GM21529 (cell line): ENCODE measurements around the gene GP1BB.

Source experiments
- ATAC-seq: cut with Tn5 transposase; IDR thresholded peaks from one replicate; pipeline ENCODE4 v1.9.1; 2021; ENCODE audit not compliant: unreplicated experiment

The GP1BB gene

GRCh38 chr22:19754701-19755144 is 31.4 kb downstream of the GP1BB start:
- no peak for ATAC-seq

GRCh38 chr22:19755145-19755710 is 31.9 kb downstream of the GP1BB start:
- no peak for ATAC-seq

DNA sequence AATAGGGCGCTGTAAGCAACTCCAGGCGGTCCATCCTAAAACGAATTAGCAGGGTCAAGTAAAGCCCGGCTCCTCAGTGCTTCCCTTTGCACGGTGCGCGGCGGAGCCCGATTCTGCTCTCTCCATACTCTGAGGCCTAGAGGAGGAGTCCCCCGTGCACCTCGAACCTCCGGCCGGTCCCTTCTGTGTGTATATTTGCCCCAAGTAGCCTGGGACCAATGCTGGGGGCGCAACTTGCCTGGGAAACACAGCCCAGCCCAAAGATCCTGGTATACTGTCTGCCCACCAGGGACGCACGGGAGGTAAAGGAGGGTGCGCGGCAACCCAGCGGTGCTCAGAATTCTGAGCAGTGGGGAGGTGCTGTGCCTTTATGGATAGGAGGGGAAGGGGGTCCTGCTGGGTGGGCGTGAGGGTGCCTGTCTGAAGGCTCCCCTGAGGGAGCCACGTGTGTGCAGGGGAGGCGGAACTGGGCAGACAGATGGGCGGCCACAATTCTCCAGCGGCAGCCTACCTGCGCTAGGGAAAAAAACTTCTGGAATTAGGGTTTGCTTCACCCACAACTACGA is 32.5 kb downstream of the GP1BB start:
- no peak for ATAC-seq

GRCh38 chr22:19756288-19757128 is 33.2 kb downstream of the GP1BB start:
- ATAC-seq = no peak

- ATAC-seq = no peak
These were observed 34.0 kb downstream of the GP1BB start for GRCh38 chr22:19757140-19757984.

DNA sequence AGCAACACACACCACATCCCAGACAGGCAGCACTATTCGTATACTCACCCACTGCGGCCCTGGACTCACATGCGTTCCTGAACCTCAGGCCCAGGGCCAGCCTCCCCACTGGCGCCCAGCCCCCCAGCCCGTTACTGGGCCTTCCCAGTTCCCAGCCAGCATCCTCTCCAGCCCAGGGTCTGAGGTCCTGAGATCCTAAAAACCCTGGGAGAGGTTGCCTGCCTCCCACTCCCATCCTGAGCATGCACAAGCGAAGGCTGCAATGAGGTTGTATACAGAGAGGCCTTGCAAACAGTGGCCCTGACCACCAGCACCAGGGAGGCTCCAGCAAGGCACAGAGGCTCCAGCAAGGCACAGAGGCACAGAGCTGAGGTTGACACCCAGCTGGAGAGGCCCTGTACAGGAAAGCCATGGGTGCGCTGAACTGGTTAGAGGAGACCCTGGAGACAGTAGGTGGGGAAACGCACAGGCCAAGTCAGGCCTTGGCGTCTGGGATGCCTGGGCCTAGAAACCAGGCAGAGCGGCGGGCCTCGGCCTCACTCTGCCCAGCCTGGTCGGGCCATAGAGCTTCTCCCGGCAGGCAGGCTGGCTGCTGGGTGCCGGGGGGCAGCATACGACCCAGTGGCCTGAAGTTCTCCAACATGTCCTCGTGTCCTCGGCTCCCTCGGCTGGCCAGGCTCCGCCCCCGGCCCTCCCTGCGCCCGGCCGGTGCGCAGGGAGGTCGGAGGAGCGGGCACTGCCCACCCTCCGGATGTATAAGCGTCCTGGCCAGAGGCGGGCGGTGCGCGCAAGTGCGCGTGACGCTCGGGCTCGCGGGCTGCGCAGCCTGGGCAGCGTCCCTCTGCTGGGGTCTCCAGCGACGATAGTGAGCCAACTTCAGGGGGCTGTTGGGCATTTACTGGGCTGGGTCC is 34.9 kb downstream of the GP1BB start:
- no peak for ATAC-seq

DNA sequence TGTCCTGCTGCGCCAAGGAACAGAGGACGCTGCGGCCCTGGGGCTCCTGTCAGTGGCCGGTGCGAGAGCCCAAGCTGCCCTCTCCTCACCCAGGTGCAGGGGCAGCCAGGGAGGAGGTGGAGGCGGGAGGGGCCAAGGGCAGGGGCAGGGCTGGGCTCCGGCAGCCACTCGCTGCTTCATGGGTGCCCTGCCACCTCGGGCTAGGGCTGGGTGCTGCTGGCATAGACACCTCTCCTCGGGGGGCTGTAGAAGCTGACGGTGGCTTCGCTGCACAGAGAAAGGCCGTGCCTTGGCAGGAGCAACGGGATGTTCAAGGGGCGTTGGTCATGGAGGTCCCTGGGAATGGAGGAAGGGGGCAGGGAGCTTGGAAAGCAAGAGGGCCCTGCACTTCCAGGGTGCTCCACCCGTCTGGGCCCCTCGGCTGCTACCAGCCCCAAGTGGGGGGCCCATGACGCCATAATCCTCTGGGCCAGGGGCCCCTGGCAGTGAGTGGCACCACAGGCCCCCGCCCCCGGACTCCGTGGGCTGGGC is 35.6 kb downstream of the GP1BB start:
- no peak for ATAC-seq

GRCh38 chr22:19759427-19760057 is 36.2 kb downstream of the GP1BB start:
- no peak for ATAC-seq

DNA sequence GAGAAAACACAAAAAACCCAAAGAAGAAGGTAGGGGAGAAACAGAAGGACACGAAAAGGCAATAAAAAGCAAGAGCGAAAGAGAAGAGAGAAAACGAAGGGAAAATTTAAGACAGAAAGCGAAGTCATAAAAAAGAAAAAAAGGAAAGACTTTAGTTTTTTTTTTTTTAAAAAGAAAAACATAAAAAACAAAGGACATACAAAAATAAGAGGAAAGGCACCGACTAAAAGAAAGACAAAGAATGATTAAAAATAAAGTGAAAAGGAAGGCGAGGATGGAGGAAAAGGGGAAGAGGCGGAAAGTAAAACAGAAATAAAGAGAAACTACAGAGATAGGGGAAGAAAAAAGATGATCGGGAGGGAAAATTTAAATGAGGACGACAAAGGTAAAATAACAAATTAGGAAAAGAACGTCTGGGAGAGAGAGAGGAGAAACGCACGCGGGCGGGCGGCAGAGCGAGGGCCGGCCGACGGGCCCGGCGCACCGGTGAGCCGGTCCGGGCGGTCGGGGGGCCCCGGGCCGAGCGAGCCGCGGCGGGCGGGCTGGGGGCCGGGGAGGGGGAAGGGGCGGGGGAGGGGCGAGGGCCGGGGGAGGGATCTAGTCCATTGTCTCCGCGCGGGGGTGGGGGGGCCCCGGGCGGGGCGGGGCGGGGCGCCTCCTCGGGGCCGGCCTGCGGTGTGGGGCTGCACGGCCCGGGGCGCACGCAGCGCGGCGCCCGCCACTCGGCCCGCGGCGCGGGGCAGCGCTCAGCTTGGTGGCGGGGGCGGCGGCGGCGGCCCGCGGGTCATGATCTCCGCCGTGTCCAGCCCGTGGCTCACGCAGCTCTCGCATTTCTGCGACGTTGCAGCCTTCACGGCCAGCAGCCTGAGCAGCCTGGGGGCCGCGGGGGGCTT is 37.0 kb downstream of the GP1BB start, which contains the start of gene TBX1:
Gene TBX1 (plus strand): TSS at position 721 of the 893 bp plus-strand sequence. CDS start 66 bp downstream, at position 787.
- no peak for ATAC-seq

- ATAC-seq = no peak
These were observed 37.8 kb downstream of the GP1BB start for GRCh38 chr22:19760951-19761724.

DNA sequence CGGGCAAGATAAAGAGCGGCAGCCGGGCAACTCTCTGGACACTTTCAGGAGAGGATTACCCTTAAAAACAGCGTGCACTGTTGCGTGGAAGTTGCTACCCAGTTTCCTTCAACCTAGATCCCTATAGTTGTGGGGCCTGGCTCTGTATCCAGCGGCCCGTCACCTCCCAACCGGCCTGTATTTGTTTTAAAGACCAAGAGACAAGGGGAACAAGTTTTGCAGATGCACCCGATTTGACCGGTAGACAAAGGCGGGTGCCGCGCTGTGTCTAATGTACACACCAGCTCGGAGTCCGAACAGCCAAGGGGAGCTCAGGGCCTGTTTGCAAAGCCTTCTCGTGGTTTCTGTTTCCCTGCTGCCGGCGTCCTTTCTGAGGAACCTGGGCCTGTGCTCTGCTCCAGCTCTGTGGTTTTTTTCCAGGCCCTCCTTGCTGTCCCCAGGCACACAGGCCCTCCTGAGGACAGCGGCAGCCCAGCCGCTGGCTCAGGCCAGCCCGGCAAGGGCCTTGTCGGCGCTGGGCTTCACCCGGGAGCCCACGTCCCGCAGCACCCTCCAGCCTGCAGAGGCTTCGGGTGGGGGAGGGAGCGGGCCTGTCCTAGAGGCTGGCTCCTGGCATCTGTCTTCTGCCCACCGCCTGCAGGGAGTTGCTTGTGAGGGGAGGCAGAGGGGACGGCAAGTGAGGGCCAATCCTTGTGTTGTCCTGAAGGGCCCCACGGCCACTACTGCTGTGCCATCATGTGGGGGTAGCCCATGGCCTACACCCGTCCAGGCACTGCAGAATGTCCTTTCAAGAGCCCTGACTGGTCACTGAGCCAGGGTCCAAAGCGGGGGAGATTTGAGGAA is 38.6 kb downstream of the GP1BB start:
- no peak for ATAC-seq

DNA sequence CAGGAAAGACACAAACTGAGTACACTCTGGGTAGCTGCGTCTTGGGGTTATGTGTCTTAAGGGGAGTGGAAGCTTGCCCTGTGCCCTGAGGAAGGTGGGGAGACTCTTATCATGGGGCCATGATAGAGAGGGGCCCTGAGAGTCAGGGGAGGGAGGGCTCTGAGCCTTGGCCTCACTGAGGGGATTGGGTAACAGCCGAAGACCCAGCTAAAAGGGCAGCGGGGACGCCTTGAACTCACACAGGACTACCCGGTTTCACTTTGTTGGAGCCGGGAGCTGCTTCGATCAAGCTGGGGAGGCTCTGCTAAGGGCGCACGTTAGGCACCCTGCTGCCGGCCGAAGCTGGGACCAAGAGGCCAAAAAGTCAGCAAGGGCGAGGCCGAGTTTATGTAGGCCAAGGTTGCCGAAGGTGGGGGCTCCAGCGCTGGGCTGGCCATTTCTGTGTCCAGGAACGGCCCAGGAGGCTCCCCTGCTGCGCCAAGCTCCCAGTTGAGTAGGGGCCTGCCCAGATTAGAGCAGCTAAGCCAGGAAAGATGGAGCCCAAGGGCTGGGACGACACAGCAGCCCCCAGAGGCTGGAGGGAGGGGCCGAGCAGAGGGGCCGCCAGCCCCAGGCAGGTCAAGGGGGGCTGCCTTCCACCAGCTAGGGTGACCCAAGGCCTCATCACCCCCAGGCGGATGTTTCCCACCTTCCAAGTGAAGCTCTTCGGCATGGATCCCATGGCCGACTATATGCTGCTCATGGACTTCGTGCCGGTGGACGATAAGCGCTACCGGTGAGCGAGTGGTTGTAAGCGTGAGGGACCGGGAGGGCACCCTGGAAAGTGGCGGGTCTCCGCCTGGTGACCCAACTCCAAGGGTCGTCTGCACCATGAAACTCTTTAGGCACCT is 39.5 kb downstream of the GP1BB start:
- ATAC-seq = no peak

DNA sequence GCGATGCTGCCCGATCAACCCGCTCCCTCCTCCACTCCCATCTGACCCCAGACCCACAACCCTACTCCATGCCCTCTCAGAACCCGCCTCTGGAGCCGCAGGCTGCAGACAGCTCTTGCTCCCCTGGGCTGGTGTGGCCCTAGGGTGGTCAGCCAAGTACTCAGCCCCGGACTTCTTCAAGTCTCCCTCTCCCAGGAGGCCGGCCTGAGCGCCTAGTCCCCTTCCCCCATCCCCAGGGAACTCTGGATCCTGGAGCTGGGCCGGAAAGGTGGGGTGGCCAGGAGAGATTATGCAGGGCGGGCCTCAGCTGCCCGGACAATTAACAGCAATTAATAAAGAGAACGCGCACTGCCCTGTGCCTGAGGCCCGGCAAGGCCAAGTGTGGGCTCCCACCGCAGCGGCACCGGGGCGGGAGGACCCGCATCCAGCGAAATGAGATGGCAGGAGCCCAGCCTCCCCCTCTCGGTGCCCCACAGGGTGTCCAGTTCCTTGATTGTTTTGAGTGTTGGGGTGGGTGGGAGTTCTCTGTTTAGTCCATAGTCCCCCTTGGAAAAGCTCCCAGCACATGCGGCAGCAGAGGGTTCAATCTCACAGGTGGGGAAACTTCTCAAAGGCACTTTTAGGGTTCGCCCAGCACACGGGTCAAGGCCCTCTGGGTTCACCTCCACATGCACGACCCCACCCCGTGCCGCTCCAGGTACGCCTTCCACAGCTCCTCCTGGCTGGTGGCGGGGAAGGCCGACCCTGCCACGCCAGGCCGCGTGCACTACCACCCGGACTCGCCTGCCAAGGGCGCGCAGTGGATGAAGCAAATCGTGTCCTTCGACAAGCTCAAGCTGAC is 40.3 kb downstream of the GP1BB start:
- no peak for ATAC-seq

- no peak for ATAC-seq
These were observed 40.9 kb downstream of the GP1BB start for GRCh38 chr22:19764299-19764593.
